ENCODE results near the gene ARL2BP.

GRCh38 chr16:57265850-57266530 lies 20.9 kb downstream of the ARL2BP start:
- no peak for TF ChIP-seq EZH2 (conservative IDR thresholded peaks at IDR 0.05; ENCODE audit: low read depth, low read length)
- TF ChIP-seq ZNF274 (CRISPR knock-in tag; IDR thresholded peaks at IDR 0.05), result no peak
- no peak for TF ChIP-seq CTCF (CRISPR knock-in tag; IDR thresholded peaks at IDR 0.05)
- no peak for TF ChIP-seq ZNF574 (CRISPR knock-in tag; IDR thresholded peaks at IDR 0.05)
- no peak for TF ChIP-seq POLR2AphosphoS5 (IDR thresholded peaks at IDR 0.05; ENCODE audit: low read depth, low read length)
- TF ChIP-seq REST (IDR thresholded peaks at IDR 0.05; ENCODE audit: borderline replicate concordance in 1 of 2, low read depth in 1 of 2, low read length in 2 of 2), result no peak
- no peak for TF ChIP-seq FOSL2 (CRISPR knock-in tag; IDR thresholded peaks at IDR 0.05)
- no peak for TF ChIP-seq TP53 (CRISPR knock-in tag; conservative IDR thresholded peaks at IDR 0.05)
- no peak for TF ChIP-seq ZNF430 (CRISPR knock-in tag; IDR thresholded peaks at IDR 0.05)
- no peak for TF ChIP-seq ZNF691 (CRISPR knock-in tag; IDR thresholded peaks at IDR 0.05; ENCODE audit: borderline replicate concordance, low read depth)
